HG02763 (cell line): ENCODE data around the gene SUGT1.

Experiments
- ATAC-seq: cut with Tn5 transposase; IDR thresholded peaks from one replicate; pipeline ENCODE4 v1.9.1; 2021; ENCODE audit warnings: mild to moderate bottlenecking, moderate library complexity; ENCODE audit not compliant: unreplicated experiment

SUGT1 gene

DNA sequence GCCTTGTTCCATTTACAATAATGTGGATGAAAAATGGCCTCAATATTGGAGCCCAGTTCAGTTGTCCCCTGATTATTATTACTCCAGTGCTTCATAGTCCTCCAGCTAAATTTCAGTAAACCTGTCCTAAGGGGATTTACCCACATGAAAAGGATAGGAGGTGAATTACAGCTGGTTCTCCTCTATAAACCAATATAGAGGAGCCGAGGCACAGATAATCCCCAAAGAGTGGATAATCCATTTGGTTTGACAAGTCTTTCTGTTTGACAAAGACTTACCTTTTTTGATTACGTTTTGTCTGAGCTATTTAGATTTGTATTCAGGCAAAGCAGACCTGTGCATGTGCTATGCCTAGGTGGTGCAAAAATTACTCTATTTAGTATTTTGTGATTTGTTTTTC lies 84.3 kb downstream of the SUGT1 start:
- ATAC-seq = no peak

GRCh38 chr13:52737451-52737850 lies 84.8 kb downstream of the SUGT1 start:
- no peak for ATAC-seq

GRCh38 chr13:52737965-52738364 lies 85.3 kb downstream of the SUGT1 start:
- ATAC-seq = no peak

- ATAC-seq = peak; percentile 38
Observed at GRCh38 chr13:52738719-52739467, 86.3 kb downstream of the SUGT1 start.

DNA sequence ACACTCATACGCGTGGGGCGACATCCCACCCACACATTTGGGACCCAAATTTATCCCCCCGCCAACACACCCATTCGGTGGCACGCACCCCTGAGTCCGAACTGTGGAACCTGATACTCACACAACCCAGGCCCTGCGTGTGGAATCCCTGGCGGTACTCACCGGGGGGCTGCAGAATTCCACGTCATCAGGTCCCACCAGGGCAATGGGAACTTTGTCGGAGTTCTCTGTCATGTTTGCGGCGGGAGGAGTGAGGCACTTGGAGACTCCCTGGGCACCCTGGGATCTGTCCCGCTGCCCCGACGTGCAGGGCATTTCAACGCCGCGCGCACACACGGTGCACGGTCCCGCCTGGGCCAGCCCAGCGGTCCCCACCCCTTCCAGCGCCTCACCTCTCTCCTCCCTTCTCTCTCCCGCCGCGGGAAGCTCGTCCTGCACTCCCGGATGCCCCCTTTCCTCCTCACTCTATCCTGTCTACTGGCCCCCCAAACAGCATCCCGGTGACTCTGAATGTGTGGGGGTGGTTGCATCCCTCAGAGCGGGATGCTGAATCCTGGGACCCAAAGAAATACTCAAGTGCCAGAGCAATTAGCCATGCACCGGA lies 86.9 kb downstream of the SUGT1 start, which contains the start of gene CNMD:
Gene CNMD, minus strand, starts transcription at position 353 of the 604 bp plus-strand sequence. Its CDS starts 119 bp downstream, at position 234.
- no peak for ATAC-seq

DNA sequence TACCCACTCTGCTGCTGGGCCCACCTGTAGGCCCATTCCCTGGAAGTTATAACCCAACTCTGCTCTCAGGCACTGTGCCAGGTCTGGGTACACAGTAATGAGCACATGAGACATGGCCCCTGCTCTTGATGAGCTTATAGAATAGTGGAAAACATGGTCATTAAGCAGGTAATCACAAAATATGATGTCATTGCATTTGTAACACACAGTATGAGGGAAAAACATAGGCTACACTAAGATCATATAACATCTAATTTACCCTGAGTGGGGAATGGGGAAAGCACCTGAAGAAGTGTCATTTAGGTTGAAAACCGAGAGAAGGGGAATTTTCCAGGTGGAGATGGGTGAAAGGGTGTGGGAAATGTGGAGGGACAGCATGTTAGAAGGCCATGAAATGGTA lies 90.9 kb downstream of the SUGT1 start:
- no peak for ATAC-seq

- no peak for ATAC-seq
Observed at GRCh38 chr13:52743988-52744387, 91.4 kb downstream of the SUGT1 start.

- no peak for ATAC-seq
Observed at GRCh38 chr13:52744842-52745375, 92.3 kb downstream of the SUGT1 start.

GRCh38 chr13:52746141-52746540 lies 93.5 kb downstream of the SUGT1 start:
- no peak for ATAC-seq

- no peak for ATAC-seq
Observed at GRCh38 chr13:52749419-52749818, 96.8 kb downstream of the SUGT1 start.
